HG03565 (cell line): Measurements from ENCODE around the gene SOBP.
"Not testable (repeated sequence)": the region's sequence is repeated elsewhere in the genome, so short reads cannot be mapped to it uniquely, and the experiment has no call there.

Source experiments
- ATAC-seq: cut with Tn5 transposase; IDR thresholded peaks from one replicate; pipeline ENCODE4 v1.9.1; 2021; ENCODE audit warnings: mild to moderate bottlenecking, moderate library complexity; ENCODE audit not compliant: unreplicated experiment

Gene SOBP, protein sequence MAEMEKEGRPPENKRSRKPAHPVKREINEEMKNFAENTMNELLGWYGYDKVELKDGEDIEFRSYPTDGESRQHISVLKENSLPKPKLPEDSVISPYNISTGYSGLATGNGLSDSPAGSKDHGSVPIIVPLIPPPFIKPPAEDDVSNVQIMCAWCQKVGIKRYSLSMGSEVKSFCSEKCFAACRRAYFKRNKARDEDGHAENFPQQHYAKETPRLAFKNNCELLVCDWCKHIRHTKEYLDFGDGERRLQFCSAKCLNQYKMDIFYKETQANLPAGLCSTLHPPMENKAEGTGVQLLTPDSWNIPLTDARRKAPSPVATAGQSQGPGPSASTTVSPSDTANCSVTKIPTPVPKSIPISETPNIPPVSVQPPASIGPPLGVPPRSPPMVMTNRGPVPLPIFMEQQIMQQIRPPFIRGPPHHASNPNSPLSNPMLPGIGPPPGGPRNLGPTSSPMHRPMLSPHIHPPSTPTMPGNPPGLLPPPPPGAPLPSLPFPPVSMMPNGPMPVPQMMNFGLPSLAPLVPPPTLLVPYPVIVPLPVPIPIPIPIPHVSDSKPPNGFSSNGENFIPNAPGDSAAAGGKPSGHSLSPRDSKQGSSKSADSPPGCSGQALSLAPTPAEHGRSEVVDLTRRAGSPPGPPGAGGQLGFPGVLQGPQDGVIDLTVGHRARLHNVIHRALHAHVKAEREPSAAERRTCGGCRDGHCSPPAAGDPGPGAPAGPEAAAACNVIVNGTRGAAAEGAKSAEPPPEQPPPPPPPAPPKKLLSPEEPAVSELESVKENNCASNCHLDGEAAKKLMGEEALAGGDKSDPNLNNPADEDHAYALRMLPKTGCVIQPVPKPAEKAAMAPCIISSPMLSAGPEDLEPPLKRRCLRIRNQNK

DNA sequence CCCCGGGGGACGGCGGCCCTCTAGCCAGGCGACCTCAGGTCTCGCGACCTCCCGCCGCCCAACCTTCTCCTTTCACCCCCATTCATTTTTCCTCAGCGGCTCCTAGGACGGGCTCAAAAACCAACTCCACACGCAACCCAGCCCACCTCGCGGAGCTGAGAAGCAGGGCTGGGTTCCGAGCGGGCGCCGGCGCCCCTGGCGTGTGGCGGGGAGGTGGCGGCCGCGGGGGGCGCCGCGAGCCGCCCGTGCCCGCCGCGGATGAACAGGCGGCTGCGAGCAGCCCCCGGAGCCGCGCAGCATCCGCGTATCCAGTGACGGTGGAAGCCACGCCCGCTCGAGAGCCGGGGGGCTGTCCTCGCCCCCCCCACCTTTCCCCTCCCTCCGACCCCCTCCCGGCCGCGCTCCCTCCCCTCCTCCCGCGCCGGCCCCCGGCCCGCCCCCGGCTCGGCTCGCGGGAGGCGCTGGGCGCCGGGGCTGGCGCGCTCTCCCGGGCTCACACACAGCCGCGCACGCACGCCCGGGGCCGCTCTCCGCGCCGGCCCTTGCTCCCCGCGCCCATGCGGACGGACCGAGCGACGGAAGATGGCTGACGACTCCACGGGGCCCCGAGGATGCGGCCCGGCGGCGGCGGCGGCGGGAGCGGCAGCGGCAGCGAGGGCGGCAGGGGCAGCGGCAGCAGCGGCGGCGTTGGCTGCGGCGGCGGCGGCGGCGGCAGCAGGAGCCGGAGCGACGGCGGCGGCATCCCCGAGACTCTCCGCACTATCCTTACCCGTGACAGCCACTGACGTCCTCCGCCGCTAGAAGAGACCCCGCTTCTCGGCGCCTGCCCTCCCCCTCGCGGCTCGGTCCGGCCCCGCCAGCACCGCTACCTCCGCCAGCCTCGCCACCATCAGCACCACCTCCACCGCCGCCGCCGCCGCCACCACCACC, at the start of gene SOBP:
Gene SOBP, plus strand, starts transcription at position 482 of the 930 bp plus-strand sequence. CDS start 500 bp downstream, outside the sequence.
- ATAC-seq, result no peak

DNA sequence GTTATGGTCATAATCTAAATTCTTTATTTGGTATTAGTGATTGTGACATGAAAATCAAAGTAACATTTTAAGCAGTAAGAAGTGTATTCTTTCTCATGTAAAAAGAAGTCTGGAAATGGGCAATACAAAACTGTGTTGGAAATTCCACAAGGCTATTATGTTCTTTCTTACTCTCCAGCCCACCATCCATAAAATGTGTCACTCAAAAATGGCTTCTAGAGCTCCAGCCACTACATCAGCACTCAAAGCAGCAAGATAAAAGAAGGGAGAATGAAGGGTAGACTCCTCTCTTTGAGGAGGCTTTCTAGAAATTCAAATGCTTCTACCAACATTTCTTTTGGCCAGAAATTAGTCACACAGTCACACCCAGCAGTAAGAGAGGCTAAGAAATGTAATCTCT, 49.0 kb upstream of the SOBP start:
- no peak for ATAC-seq

DNA sequence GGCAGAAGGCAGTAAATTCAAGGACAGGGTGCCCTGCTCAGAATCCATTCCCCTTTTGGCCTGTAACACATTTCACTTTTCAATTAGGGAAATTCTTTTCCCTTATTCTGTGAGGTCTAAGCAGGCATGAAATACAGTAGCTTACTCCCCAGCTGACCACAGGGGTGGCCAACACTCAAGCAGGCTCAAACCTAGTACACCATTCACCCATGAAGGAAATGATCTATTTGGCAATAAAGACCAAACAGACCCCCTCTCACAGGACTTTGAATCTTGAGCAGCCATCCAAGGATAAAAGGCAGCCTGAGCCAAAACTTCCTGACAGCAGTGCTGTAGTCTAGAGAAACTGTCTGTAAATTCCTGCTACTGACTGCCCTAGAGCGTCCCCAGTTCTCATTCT, 48.2 kb upstream of the SOBP start:
- ATAC-seq, result no peak

DNA sequence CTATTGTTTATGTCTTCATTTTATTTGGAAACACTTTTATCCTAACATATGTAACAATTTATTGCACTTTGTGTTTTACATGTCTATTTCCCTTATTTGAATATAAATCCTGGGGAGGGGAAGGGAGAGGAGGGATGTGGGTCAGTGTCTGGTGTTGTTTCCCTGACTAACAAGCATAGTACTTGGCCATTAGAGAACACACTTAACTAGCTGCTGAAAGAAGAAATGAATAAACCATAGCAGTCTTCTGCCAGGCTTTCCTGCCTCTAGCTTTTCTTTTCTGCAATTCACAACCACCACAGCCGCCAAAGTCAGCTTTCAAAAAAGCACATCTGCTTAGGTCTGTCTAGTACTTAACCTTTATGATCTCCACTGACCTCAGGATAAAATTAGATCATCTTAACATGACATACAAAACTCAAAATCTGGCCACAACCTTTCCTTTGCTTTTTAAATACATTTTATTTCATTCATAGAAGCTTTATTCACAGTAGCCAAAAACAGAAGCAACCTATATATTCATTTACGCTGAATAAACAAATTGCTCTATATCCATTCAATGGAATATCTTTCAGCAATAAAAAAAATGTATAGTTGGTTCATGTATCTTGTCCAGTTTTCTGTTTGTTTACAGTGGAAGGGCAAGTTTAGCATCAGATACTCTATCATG, 46.8 kb upstream of the SOBP start:
- no peak for ATAC-seq

DNA sequence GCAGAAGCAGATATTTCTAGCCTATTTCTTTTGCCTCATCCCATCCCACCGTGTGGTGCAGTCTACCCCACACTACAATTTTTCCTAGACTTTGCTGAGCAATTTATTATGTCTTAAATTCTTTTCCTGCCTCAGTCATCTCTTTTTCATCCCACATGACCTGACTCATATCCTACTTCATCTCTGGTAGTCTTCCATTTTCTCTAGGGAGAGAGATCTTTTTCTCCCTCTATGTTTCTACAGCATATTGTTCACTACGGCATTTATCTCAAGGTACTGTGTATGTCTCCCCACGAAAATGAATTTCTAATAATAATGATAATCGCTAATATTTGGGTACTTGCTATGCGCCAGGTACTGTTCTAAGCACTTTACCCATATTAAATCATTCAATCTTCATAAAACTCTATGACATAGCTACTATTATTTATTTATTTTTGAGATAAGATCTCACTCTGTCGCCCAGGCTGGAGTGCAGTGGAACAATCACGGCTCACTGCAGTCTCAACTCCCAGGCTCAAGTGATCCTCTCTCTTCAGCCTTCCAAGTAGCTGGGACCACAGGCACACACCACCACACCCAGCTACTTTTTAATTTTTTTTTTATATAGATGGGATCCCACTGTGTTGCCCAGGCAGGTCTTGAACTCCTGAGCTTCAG, 46.2 kb upstream of the SOBP start:
- no peak for ATAC-seq

DNA sequence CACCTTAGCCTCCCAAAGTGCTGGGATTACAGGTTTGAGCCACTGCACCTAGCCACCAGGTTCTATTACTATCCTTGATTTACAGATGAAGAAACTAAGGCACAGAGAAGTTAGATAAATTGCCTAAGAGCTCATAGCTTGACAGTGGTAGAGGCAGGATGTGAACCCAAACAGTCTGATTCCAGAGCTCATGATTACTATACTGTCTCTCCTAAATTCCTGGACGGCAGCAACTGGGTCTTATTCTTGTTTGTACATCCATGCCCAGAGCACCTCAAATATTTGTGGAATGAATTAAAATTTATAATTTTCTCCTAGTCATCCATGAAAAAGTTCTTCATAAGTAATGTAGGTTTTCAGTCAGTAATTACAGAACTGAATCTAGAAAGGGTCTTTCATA, 45.6 kb upstream of the SOBP start:
- ATAC-seq, result no peak

DNA sequence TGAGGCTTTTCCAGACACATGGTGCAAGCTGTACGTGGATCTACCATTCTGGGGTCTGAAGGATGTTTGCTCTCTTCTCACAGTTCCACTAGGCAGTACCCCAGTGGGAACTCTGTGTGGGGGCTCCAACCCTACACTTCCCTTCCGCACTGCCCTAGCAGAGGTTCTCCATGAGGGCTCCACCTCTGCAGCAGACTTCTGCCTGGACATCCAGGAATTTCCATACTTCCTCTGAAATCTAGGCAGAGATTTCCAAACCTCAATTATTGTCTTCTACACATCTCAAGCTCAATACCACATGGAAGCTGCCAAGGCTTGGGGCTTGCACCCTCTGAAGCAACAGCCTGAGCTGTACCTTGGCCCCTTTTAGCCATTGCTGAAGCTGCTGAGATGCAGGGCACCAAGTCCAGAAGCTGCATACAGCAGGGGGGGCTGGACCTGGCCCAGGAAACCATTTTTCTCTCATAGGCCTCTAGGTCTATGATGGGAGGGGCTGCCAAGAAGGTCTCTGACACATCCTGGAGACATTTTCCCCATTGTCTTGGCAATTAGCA, 42.2 kb upstream of the SOBP start:
- no peak for ATAC-seq

DNA sequence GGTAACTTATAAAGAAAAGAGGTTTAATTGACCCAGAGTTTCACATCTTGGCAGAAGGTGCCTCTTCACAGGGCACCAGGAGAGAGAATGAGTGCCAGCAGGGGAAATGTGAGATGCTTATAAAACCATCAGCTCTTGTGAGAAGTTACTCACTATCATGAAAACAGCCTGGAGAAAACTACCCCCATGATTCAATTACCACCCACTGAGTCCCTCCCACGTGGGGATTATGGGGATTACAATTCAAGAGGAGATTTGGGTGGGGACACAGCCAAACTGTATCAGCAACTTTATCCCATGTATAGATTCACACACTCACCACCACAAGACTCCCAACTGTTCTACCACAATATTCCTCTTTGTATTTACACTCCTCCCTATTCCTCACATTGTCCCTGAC, 41.1 kb upstream of the SOBP start:
- ATAC-seq, result no peak

DNA sequence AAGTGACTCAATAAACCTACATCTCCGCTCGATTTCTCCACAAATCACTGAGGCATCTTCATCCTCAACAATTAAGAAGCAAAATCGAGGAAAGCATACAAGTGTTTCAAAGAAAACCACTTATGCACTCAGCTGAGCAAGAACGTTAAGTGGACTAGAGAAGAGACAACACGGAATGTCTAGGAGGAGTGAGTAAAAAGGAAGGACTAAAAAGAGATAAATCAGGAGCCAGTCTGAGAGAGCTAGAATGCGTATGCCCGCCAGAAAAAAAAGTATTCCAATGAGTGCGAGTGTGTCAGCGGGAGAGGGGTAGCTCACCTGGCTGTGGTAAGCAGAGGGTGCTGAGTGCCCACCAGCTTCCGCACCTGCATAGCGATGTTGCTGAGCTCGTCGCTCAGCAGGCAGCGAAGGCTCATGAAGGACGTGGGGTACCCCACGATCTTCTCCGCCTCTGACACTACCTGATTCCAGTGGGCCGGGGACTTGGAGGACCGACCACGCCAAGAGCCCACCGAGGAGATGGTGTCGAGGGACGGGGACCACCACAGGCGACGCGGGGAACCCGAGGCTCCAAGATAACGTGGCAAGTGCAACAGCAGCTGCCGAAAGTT, 31.1 kb upstream of the SOBP start:
- peak; percentile 11 for ATAC-seq

DNA sequence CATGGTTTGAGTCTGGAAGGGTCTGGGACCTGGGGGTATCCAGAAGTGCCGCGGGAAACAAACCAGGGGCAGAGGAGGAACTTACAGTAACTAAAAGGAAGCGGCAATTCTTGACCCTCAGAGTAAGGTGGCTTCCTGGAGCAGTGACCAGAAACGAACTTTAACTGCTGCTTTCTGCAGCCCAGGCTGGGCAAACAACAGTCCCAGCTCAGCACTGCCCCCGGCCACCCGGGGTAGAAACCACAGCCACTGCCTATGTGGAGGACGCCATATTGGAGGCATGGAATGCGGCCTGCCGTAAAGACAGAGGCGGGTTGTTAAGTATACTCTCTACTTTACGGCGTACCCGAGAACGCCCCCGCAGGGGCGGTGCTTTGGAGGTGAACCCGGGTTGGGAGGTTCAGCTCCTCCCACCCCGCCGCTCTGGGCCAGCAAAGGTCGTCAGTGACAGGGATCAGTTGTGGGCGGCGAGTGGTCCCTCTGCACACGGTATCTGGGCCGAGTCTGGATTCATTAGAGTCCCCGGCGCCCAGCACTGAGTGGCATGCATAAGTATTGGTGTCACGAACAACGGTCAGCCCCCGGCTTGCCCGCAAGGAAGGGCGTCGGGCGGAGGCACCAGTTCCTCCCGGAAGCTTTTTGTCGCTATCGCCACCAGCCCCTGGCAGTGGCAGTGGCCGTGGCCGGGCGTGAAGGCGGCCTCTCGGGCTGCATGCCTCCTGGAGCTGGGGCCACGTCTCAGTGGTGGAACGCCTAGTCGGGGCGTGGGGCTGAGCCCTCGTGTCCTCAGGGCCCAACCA, 30.4 kb upstream of the SOBP start, which contains the start of gene PDSS2:
Gene PDSS2, minus strand, starts transcription at position 282 of the 800 bp plus-strand sequence. Its CDS starts 279 bp downstream, at position 3.
- ATAC-seq, result peak; percentile 94

DNA sequence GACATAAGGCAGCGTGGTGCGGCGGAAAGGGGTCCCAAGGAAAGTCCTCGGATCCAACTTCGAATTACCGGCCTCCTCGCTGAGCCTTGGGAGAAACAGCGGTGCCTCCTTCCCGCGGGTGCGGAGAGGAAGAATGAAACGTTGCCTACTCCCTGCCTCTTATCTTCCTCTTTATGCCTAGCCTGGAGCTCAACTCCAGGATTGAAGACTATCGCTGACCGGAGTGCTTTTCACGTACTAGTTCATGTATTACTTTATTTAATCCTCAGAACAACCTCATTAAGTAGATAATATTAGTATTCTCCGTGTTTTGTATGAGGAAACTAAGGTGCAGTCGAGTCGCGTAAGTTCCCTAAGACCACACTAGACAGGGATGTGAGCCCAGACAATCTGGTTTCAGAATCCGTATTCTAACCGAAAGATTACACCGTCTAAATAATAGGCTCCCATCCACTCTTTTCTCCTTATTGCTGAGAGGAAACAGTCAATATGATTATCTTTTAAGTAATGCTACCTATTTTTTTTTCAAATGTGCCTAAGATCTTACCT, 29.8 kb upstream of the SOBP start:
- ATAC-seq, result no peak

DNA sequence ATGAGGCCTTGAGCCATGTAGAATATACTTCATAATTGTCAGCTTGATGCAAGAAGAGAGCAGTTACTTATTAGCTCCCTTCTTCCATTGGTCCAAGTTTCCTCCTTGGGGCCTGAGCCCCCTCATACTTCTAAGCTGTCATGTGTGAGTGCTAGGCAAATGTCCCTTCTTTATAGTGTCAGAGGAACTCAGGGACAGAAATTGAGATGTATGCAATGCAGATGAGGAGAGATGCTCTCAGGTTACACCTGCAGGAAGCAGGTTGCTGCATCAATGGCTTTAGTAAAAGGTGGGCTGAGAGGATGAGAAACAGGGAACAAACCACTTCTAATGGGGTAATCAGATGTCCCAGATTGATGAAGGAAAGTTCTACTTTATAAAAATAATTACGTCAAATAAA, 23.9 kb upstream of the SOBP start:
- ATAC-seq, result no peak

DNA sequence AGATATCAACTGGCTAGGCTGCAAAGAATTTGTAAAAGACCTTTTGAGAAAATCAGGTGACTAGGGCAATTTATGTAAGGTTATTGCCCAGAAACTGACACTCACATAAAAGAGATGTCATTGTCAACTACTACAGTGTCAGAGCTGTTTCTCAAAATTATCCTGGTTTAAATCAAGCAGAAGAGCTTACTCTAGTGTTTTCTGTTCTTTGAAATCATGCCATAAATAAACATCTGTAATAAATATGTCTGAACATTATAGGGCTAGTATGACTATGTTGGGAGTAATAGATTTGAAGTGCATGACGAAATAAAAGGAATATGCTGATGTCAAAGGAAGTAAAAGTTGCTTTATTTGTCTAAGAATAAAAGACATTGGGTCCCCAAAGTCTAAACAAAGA, 19.6 kb upstream of the SOBP start:
- ATAC-seq, result no peak

DNA sequence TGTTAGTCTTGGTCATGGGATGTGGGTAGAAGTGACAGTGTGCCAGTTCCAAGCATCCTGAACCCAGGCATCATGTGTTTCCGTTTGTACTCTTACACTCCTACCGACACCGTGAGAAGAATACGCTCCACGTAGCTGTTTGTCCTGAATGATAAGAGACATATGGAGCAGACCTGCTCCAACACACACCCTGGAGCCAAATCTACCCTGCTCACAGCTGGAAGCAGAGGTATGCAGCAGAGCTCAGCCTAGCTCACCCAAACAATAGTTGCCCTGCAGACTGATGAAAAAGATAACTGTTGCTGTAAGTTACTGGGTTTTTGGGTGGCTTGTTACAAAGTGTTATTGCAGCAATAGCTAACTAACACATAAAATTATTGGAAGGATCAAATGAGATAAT, 16.3 kb upstream of the SOBP start:
- no peak for ATAC-seq

DNA sequence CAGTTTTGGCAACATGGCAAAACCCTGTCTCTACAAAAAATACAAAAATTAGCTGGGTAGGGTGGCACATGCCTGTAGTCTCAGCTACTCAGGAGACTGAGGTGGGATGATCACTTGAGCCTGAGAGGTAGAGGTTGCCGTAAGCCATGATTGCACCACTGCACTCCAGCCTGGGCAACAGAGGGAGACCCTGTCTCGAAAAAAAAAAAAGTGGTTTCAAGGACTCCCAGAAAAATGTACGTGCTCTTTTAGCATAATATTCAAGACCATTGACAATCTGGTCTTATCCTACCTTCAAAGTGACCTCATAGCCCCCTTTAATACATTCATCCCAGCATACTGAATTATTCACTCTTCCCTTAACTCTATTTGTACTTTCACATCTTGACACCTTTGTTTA, 14.6 kb upstream of the SOBP start:
- ATAC-seq, result not testable (repeated sequence)

DNA sequence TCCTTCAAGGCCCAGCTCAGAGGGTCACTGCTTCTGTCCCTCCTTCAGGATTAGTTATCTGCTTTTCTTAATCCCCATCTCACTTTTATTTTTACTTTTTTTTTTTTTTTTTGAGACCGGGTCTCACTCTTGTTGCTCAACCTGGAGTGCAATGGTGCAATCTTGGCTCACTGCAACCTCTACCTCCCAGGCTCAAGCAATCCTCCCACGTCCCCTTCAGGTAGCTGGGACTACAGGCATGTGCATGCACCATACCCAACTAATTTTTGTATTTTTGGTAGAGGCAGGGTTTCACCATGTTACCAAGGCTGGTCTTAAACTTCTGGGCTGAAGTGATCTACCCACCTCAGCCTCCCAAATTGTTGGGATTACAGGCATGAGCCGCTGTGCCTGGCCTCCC, 14.1 kb upstream of the SOBP start:
- ATAC-seq, result not testable (repeated sequence)

DNA sequence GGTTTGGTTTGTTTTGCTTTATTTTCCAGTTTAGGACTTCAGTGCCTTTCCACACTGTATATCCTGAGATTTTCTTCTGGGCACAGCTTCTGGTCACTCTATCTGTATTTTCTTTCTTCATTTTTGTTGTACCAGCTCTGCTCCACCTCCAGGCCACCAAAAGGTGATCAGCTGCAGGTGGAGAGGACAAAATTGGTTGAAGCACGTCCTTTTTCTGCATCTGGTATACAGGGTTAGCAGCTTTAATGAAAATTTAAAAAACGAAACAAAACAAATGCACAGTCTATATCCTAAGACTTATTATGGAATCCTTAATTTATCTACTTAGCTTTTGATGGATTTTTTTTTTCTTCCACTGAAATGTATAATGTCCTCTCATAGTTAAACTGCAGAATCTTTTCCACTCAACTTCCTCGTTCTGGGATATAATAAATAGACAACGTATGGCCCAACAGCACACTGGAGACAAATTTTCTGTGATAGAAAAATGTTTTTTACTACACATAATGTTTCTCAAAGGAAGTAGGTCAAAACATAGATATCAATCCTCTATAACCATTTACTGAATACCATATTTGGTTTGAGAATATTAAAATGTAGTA, 10.7 kb upstream of the SOBP start:
- ATAC-seq, result no peak

DNA sequence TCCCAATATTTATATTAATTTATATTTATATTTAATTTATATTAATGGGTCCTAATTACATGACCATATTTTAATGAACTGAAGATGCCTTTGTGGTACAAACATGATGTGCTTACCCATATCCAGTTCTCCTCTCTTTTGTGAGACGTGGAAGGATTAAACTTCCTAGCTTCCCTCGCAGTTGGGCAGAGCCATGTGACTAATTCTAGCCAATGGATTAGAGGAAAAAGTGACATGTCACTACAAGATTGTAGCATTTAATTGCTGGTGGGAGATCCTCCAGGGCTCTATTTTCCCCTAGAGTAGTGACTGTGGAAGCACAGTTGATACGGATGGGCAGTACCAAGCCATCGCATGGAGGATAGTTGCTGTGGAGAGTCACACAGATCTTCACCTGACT, 4.8 kb upstream of the SOBP start:
- ATAC-seq, result no peak
